Testis (tissue), 2 donors: ENCODE results near the gene F12.

Experiments
- POLR2A ChIP-seq: fragments of 450-650 bp; IDR thresholded peaks from one replicate; pipeline ENCODE4 v1.6.1; 2017; ENCODE audit warnings: antibody characterized with exemption, mild to moderate bottlenecking, moderate library complexity
- TF ChIP-seq, protein P1 (sequence below), 3 experiments: fragments of 450-650 bp in 2 of 3; fragments of 200-600 bp in 1 of 3; sonication (generic) in 1 of 3; IDR thresholded peaks; one replicate each; pipeline ENCODE4 v1.5.1; 2016 to 2019; ENCODE audit warnings: antibody characterized with exemption in 3 of 3, mild to moderate bottlenecking in 2 of 3, moderate library complexity in 1 of 3

DNA sequence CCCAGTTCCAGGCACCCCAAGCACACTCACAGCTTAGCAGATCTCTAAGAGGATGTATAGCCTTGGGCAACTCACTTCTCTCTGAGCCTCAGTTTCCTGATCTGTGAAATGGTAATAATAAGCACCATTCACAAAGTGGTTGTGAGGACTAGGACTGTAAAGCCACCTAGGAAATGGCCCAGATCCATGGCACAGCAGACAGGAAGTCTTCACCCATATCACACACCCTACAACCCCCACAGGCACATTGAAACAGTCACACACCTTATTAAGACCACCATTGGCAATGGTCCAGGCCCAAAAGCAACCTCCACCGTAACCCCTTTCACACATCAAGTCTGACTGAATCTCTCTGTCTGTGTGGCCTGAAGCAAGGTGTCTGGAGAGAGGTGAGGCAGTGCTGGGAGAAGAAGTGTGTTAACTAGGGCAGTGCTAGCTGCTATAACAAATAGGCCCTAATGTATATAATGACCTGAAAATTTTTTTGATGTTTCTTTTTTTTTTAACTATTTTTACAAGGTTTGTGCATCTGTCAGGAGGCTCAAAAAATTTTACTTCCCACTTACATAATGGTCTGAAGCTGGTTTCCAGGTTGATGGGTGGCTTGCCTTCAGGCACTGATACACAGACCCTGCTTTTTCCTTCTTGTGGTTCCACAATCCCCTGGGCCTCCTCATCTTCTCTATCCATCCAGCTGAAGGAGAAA is 54.0 kb downstream of the F12 start:
- TF ChIP-seq, protein P1, sequence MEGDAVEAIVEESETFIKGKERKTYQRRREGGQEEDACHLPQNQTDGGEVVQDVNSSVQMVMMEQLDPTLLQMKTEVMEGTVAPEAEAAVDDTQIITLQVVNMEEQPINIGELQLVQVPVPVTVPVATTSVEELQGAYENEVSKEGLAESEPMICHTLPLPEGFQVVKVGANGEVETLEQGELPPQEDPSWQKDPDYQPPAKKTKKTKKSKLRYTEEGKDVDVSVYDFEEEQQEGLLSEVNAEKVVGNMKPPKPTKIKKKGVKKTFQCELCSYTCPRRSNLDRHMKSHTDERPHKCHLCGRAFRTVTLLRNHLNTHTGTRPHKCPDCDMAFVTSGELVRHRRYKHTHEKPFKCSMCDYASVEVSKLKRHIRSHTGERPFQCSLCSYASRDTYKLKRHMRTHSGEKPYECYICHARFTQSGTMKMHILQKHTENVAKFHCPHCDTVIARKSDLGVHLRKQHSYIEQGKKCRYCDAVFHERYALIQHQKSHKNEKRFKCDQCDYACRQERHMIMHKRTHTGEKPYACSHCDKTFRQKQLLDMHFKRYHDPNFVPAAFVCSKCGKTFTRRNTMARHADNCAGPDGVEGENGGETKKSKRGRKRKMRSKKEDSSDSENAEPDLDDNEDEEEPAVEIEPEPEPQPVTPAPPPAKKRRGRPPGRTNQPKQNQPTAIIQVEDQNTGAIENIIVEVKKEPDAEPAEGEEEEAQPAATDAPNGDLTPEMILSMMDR (IDR thresholded peaks at IDR 0.05): no peak
- TF ChIP-seq POLR2A: no peak
